Calu3 (cell line): Measurements from ENCODE around the gene RBM25. TPM values are rescaled to one million over a fixed set of nuclear protein-coding genes. Genes with fewer than 3 reads are reported as not detected.

ENCODE experiments used
- BruUV-seq: library from RNA; stranded (reverse); fragments of 400-500 nt; replicated peaks from 2 replicates; lab custom pipeline; 2021; lab: Mats Ljungman, UMichigan
- CTCF ChIA-PET: fragments of 300-600 bp; sonication (Branson Sonifier 250); formaldehyde crosslinking; loops from one replicate; lab custom pipeline; 2022; ENCODE audit warnings: antibody characterized with exemption; lab: Charles Lee
- DNase-seq: peaks from one replicate; pipeline ENCODE4 v3.0.0; 2022
- H3K27ac Mint-ChIP-seq: one replicate; pipeline ENCODE4 v1.8.0; 2022; ENCODE audit warnings: mixed read lengths; ENCODE audit not compliant: unreplicated experiment
- H3K27me3 Mint-ChIP-seq: one replicate; pipeline ENCODE4 v1.8.0; 2022; ENCODE audit warnings: mixed read lengths; ENCODE audit not compliant: unreplicated experiment
- H3K36me3 Mint-ChIP-seq: one replicate; pipeline ENCODE4 v1.8.0; 2022; ENCODE audit warnings: mild to moderate bottlenecking, moderate library complexity, mixed read lengths; ENCODE audit not compliant: insufficient read depth, unreplicated experiment
- H3K4me1 Mint-ChIP-seq: one replicate; pipeline ENCODE4 v1.8.0; 2022; ENCODE audit warnings: mild to moderate bottlenecking, low read depth, mixed read lengths; ENCODE audit not compliant: unreplicated experiment
- H3K4me3 Mint-ChIP-seq: one replicate; pipeline ENCODE4 v1.8.0; 2022; ENCODE audit warnings: mild to moderate bottlenecking, low read depth, moderate library complexity, mixed read lengths; ENCODE audit not compliant: unreplicated experiment
- H3K9me3 Mint-ChIP-seq: one replicate; pipeline ENCODE4 v1.8.0; 2022; ENCODE audit warnings: low read depth, mixed read lengths; ENCODE audit not compliant: unreplicated experiment
- CTCF ChIP-seq: fragments of 200-600 bp; IDR thresholded peaks from one replicate; pipeline ENCODE4 v1.8.0; 2022; ENCODE audit warnings: antibody characterized with exemption; ENCODE audit not compliant: unreplicated experiment
- intact Hi-C: fragments of 100-400 bp; cut with micrococcal nuclease; formaldehyde crosslinking; loops from one replicate; pipeline ENCODE4 v1.10.0; 2022; ENCODE audit not compliant: unreplicated experiment
- total RNA-seq: library from RNA; stranded (reverse); gene quantifications from 2 replicates; pipeline ENCODE4 v1.2.3, GENCODE V29; 2022

Gene RBM25
- total RNA-seq, 1 experiment from 2014 or later, result 87.5 TPM

DNA sequence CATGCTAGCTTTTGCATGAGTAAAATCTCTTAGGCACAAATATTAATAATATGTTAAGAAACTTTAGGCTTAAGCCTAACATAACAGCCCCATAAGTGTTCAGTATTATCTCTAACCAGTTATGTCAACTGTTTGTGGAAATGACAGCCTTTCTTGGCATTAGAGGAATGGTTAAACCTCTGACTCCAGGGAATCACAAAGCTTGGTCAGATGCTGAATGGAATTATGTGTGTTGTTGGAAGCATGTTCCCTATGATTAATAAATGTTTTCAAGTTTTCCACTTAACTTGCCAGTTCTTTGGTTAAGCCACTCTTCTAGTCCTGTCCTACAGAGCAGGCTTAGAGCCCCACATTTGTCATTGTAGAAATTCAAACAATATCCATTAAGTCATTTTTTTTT lies 94.9 kb downstream of the RBM25 start:
- no TSS peak for BruUV-seq
- TF ChIP-seq CTCF, result no peak
- CTCF ChIA-PET, result no interaction called here

GRCh38 chr14:73162251-73162650 lies 103.9 kb downstream of the RBM25 start:
- no peaks in the 10 kb centered on the region for H3K27me3 Mint-ChIP-seq
- H3K36me3 Mint-ChIP-seq, result peaks cover 5% of the 10 kb centered on the region
- DNase-seq, result no peak
- CTCF ChIA-PET, result no interaction called here
- no peaks in the 10 kb centered on the region for H3K4me1 Mint-ChIP-seq
- intact Hi-C loops, result no loop called here
- H3K9me3 Mint-ChIP-seq, result no peaks in the 10 kb centered on the region
- BruUV-seq, result no TSS peak
- H3K27ac Mint-ChIP-seq, result no peak overlapping the region
- no peak overlapping the region for H3K4me3 Mint-ChIP-seq
- no peak for TF ChIP-seq CTCF

More for the DNA sequence above, 94.9 kb downstream of the RBM25 start:
- Mint-ChIP-seq H3K27me3 (no peaks in the 10 kb centered on the region), H3K9me3 (no peaks in the 10 kb centered on the region), H3K4me1 (no peaks in the 10 kb centered on the region), H3K27ac (no peak overlapping the region), H3K4me3 (no peak overlapping the region), H3K36me3 (peaks cover 4% of the 10 kb centered on the region)
- no peak for DNase-seq
- intact Hi-C loops, result no loop called here

GRCh38 chr14:73166399-73166798 lies 108.1 kb downstream of the RBM25 start:
- intact Hi-C loops, result no loop called here
- BruUV-seq, result no TSS peak
- peaks cover 17% of the 10 kb centered on the region for H3K36me3 Mint-ChIP-seq
- no peaks in the 10 kb centered on the region for H3K9me3 Mint-ChIP-seq
- TF ChIP-seq CTCF, result no peak
- H3K4me1 Mint-ChIP-seq, result no peaks in the 10 kb centered on the region
- H3K27ac Mint-ChIP-seq, result no peak overlapping the region
- no peaks in the 10 kb centered on the region for H3K27me3 Mint-ChIP-seq
- no peak for DNase-seq
- CTCF ChIA-PET, result no interaction called here
- no peak overlapping the region for H3K4me3 Mint-ChIP-seq

GRCh38 chr14:73167727-73168126 lies 109.4 kb downstream of the RBM25 start:
- TF ChIP-seq CTCF, result no peak
- no TSS peak for BruUV-seq
- peaks cover 22% of the 10 kb centered on the region for H3K36me3 Mint-ChIP-seq
- H3K9me3 Mint-ChIP-seq, result no peaks in the 10 kb centered on the region
- no peaks in the 10 kb centered on the region for H3K27me3 Mint-ChIP-seq
- CTCF ChIA-PET, result no interaction called here
- H3K27ac Mint-ChIP-seq, result no peak overlapping the region
- H3K4me1 Mint-ChIP-seq, result no peaks in the 10 kb centered on the region
- no peak overlapping the region for H3K4me3 Mint-ChIP-seq
- intact Hi-C loops, result no loop called here
- no peak for DNase-seq
